H1 (cell line): ENCODE measurements around the gene NCAM1.

Experiments used
- ATF2 ChIP-seq: IDR thresholded peaks from 2 replicates; pipeline ENCODE4 v1.6.1; 2012; ENCODE audit warnings: low read length, inconsistent platforms
- ATF3 ChIP-seq: IDR thresholded peaks from 2 replicates; pipeline ENCODE4 v1.6.1; 2011; ENCODE audit warnings: low read depth, mild to moderate bottlenecking, low read length; ENCODE audit not compliant: insufficient read depth
- CEBPB ChIP-seq: IDR thresholded peaks from 2 replicates; pipeline ENCODE4 v1.6.1; 2012; ENCODE audit warnings: low read depth, low read length
- CTCF ChIP-seq, 3 experiments: IDR thresholded peaks; 1 replicate in 2 of 3; 2 replicates in 1 of 3; pipeline versions ENCODE4 v1.5.1 to v1.6.1; 2011; ENCODE audit warnings: low read length in 3 of 3, mild to moderate bottlenecking in 3 of 3, inconsistent platforms in 2 of 3, low read depth in 1 of 3, moderate library complexity in 1 of 3; ENCODE audit not compliant: insufficient read depth in 1 of 3; ENCODE audit errors: control extremely low read depth in 1 of 3
- JUN ChIP-seq: IDR thresholded peaks from 2 replicates; pipeline ENCODE4 v1.6.1; 2011; ENCODE audit warnings: low read depth, mild to moderate bottlenecking, improper control_type of control experiment, low read length
- JUND ChIP-seq: IDR thresholded peaks from 2 replicates; pipeline ENCODE4 v1.6.1; 2011; ENCODE audit warnings: mild to moderate bottlenecking, improper control_type of control experiment, low read length
- POLR2A ChIP-seq, 2 experiments: IDR thresholded peaks; 1 replicate in 1 of 2; 2 replicates in 1 of 2; pipeline ENCODE4 v1.6.1; 2011; ENCODE audit warnings: low read depth in 2 of 2, low read length in 2 of 2, mild to moderate bottlenecking in 2 of 2; ENCODE audit errors: control extremely low read depth in 1 of 2
- POLR2AphosphoS5 ChIP-seq: IDR thresholded peaks from 2 replicates; pipeline ENCODE4 v1.6.1; 2011; ENCODE audit warnings: low read depth, low read length
- RFX5 ChIP-seq: IDR thresholded peaks from 2 replicates; pipeline ENCODE4 v1.6.1; 2011; ENCODE audit warnings: low read depth, low read length, improper control_type of control experiment, borderline replicate concordance
- SIN3A ChIP-seq, 2 experiments: IDR thresholded peaks in 1 of 2; conservative IDR thresholded peaks in 1 of 2; 2 replicates each; pipeline ENCODE4 v1.6.1; 2011 to 2012; ENCODE audit warnings: low read length in 2 of 2, improper control_type of control experiment in 1 of 2, low read depth in 1 of 2, mild to moderate bottlenecking in 1 of 2
- TAF1 ChIP-seq: IDR thresholded peaks from 2 replicates; pipeline ENCODE4 v1.6.1; 2011; ENCODE audit warnings: mild to moderate bottlenecking, low read depth, low read length
- ZNF274 ChIP-seq: IDR thresholded peaks from 2 replicates; pipeline ENCODE4 v1.7.0; 2012; ENCODE audit warnings: low read length, borderline replicate concordance; ENCODE audit errors: extremely low read depth

GRCh38 chr11:112961146-112961668, at the start of gene NCAM1:
- no peak for TF ChIP-seq JUN
- TF ChIP-seq ATF2: no peak
- TF ChIP-seq RFX5: no peak
- no peak for TF ChIP-seq POLR2A (IDR thresholded peaks at IDR 0.05; ENCODE audit: control extremely low read depth in 1 of 2, low read depth in 2 of 2, low read length in 2 of 2)
- TF ChIP-seq CTCF (IDR thresholded peaks at IDR 0.05; ENCODE audit: control extremely low read depth in 1 of 3, insufficient read depth in 1 of 3, low read depth in 1 of 3, low read length in 3 of 3): no peak
- peak; percentile 57 for TF ChIP-seq JUND
- TF ChIP-seq TAF1: peak; percentile 55; the same call in 1 of the 2 replicates
- TF ChIP-seq CEBPB: no peak
- TF ChIP-seq POLR2AphosphoS5: no peak
- no peak for TF ChIP-seq ZNF274
- peak; percentile 89 to 96 for TF ChIP-seq SIN3A (conservative IDR thresholded peaks at IDR 0.05 in 1 of 2, IDR thresholded peaks at IDR 0.05 in 1 of 2; ENCODE audit: low read depth in 1 of 2, low read length in 2 of 2)
- TF ChIP-seq ATF3: no peak
